NCI-H82 (cell line): ENCODE data around the gene TGFB1.
A peak's percentile ranks its signal among the peaks of the same experiment; 100 is the strongest.
"Not testable (repeated sequence)": the region's sequence is repeated elsewhere in the genome, so short reads cannot be mapped to it uniquely, and the experiment has no call there.

Experiments used
- DNase-seq: peaks from one replicate; lab custom pipeline; 2025; lab: John Stamatoyannopoulos, UW

TGFB1 gene

GRCh38 chr19:41369769-41370168 lies 16.0 kb upstream of the TGFB1 start:
- no peak for DNase-seq

- no peak for DNase-seq
Measured at GRCh38 chr19:41367848-41368301, 14.2 kb upstream of the TGFB1 start.

GRCh38 chr19:41366089-41366488 lies 12.4 kb upstream of the TGFB1 start:
- peak; percentile 29 for DNase-seq

- peak; percentile 53 for DNase-seq
Measured at GRCh38 chr19:41364524-41365391, 11.0 kb upstream of the TGFB1 start.

GRCh38 chr19:41363753-41364523 lies 10.2 kb upstream of the TGFB1 start, which contains the start of gene B9D2:
B9D2 (minus strand) TSS chr19:41364149; CDS start chr19:41363519, 630 bp downstream.
- DNase-seq, result peak; percentile 99

GRCh38 chr19:41363371-41363752 lies 9.6 kb upstream of the TGFB1 start:
- DNase-seq, result no peak

- DNase-seq, result no peak
Measured at GRCh38 chr19:41362143-41362847, 8.6 kb upstream of the TGFB1 start.

- peak; percentile 81 for DNase-seq
Measured at GRCh38 chr19:41359741-41360140, 6.0 kb upstream of the TGFB1 start.

GRCh38 chr19:41357746-41358145 lies 4.0 kb upstream of the TGFB1 start:
- no peak for DNase-seq

GRCh38 chr19:41356984-41357739 lies 3.4 kb upstream of the TGFB1 start:
- no peak for DNase-seq

GRCh38 chr19:41355802-41356201 lies 2.1 kb upstream of the TGFB1 start:
- no peak for DNase-seq

- no peak for DNase-seq
Measured at GRCh38 chr19:41355035-41355434, 1.3 kb upstream of the TGFB1 start.

GRCh38 chr19:41354343-41354953 lies 726 bp upstream of the TGFB1 start:
- DNase-seq, result no peak

- DNase-seq, result peak; percentile 73
Measured at GRCh38 chr19:41352609-41353465, 885 bp downstream of the TGFB1 start.

GRCh38 chr19:41352279-41352608 lies 1.5 kb downstream of the TGFB1 start:
- no peak for DNase-seq

- peak; percentile 67 for DNase-seq
Measured at GRCh38 chr19:41351339-41352245, 2.1 kb downstream of the TGFB1 start.

GRCh38 chr19:41350735-41351338 lies 2.9 kb downstream of the TGFB1 start:
- DNase-seq, result peak; percentile 26

- DNase-seq, result not testable (repeated sequence)
Measured at GRCh38 chr19:41346916-41347315, 6.8 kb downstream of the TGFB1 start.

GRCh38 chr19:41344162-41344561 lies 9.6 kb downstream of the TGFB1 start:
- no peak for DNase-seq
